K562 (cell line): Measurements from ENCODE around the gene LIMCH1.

Experiments used
- SMARCC2 ChIP-seq: fragments of 450-650 bp; IDR thresholded peaks from 2 replicates; pipeline ENCODE4 v1.6.1; 2017; ENCODE audit warnings: antibody characterized with exemption, moderate library complexity, mild to moderate bottlenecking, low read depth
- TF ChIP-seq, protein P1 (sequence below), 2 experiments: IDR thresholded peaks in 1 of 2; conservative IDR thresholded peaks in 1 of 2; 2 replicates each; pipeline ENCODE4 v1.6.1; 2016; ENCODE audit warnings: low read depth in 2 of 2, mild to moderate bottlenecking in 1 of 2, missing compliant biosample characterization in 1 of 2, missing genetic modification characterization in 1 of 2, moderate library complexity in 1 of 2

GRCh38 chr4:41678951-41679350 lies 141.0 kb downstream of the LIMCH1 start:
- TF ChIP-seq, protein P1, sequence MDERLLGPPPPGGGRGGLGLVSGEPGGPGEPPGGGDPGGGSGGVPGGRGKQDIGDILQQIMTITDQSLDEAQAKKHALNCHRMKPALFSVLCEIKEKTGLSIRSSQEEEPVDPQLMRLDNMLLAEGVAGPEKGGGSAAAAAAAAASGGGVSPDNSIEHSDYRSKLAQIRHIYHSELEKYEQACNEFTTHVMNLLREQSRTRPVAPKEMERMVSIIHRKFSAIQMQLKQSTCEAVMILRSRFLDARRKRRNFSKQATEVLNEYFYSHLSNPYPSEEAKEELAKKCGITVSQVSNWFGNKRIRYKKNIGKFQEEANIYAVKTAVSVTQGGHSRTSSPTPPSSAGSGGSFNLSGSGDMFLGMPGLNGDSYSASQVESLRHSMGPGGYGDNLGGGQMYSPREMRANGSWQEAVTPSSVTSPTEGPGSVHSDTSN (CRISPR knock-in tag; IDR thresholded peaks at IDR 0.05; ENCODE audit: low read depth) = no peak
- TF ChIP-seq, protein P1 (tag; conservative IDR thresholded peaks at IDR 0.05; ENCODE audit: low read depth) = no peak
- no peak for TF ChIP-seq SMARCC2
